Measurements from ENCODE around the gene DOK1. TPM values are rescaled to one million over a fixed set of nuclear protein-coding genes. Genes with fewer than 3 reads are reported as not detected.

The DOK1 gene
- polyA plus RNA-seq, 1 donor (not counting 4 experiments of a cell fraction or from before 2014, with no cell fraction given) = 0.97 TPM

GRCh38 chr2:74526649-74527230, 27.8 kb upstream of the DOK1 start:
- no peak for FAIRE-seq
- H3K79me2 ChIP-seq (ENCODE audit: control insufficient read depth, insufficient read depth, low read length) = peaks cover 36% of the 10 kb centered on the region
- H3K9ac ChIP-seq (ENCODE audit: control insufficient read depth, extremely low read depth, insufficient read depth, low read length) = no peak overlapping the region
- H3K27ac ChIP-seq (ENCODE audit: control insufficient read depth, insufficient read depth, low read length) = no peak overlapping the region
- no peak overlapping the region for H3K4me3 ChIP-seq (ENCODE audit: control insufficient read depth in 2 of 3, extremely low read depth in 1 of 3, insufficient read depth in 2 of 3, low read depth in 1 of 3, low read length in 3 of 3)
- H3K9me3 ChIP-seq (ENCODE audit: control insufficient read depth, low read depth, low read length) = no peaks in the 10 kb centered on the region
- peaks cover 36% of the 10 kb centered on the region for H3K4me1 ChIP-seq (ENCODE audit: control insufficient read depth, extremely low read depth, insufficient read depth, low read length)
- H3K27me3 ChIP-seq (ENCODE audit: control insufficient read depth, extremely low read depth, insufficient read depth, low read length) = no peaks in the 10 kb centered on the region
- H3K4me2 ChIP-seq (ENCODE audit: control insufficient read depth, extremely low read depth, insufficient read depth, low read depth, low read length) = peak overlapping the region; percentile 56
- peaks cover 16 to 33% of the 10 kb centered on the region in 2 experiments for H3K36me3 ChIP-seq (ENCODE audit: control insufficient read depth in 2 of 2, extremely low read depth in 1 of 2, insufficient read depth in 2 of 2, low read length in 2 of 2)
- no peak for DNase-seq (ENCODE audit: low read depth, low spot score)
- no peaks in the 10 kb centered on the region for H3K9me1 ChIP-seq (ENCODE audit: control insufficient read depth, extremely low read depth, insufficient read depth, low read length)
- TF ChIP-seq EZH2 (IDR thresholded peaks at IDR 0.05; ENCODE audit: low read length) = no peak
- no peak for TF ChIP-seq CTCF (optimal IDR thresholded peaks at IDR 0.05 in 1 of 3, IDR thresholded peaks at IDR 0.05 in 1 of 3, conservative IDR thresholded peaks at IDR 0.05 in 1 of 3; ENCODE audit: extremely low read depth in 1 of 3, insufficient read depth in 2 of 3, low read length in 3 of 3)
- no peaks in the 10 kb centered on the region for H4K20me1 ChIP-seq (ENCODE audit: control insufficient read depth, extremely low read depth, insufficient read depth, low read length)
- dilution Hi-C loops (cut with MboI; ENCODE audit: extremely low pct_ligation_motif_present, low sequenced_read_pairs) = no loop called here
- no peak overlapping the region for H2AFZ ChIP-seq (ENCODE audit: control insufficient read depth, low read length)

GRCh38 chr2:74527741-74528140, 26.8 kb upstream of the DOK1 start:
- H4K20me1 ChIP-seq (ENCODE audit: control insufficient read depth, extremely low read depth, insufficient read depth, low read length) = no peaks in the 10 kb centered on the region
- H3K27me3 ChIP-seq (ENCODE audit: control insufficient read depth, extremely low read depth, insufficient read depth, low read length) = no peaks in the 10 kb centered on the region
- dilution Hi-C loops (cut with MboI; ENCODE audit: extremely low pct_ligation_motif_present, low sequenced_read_pairs) = no loop called here
- peak overlapping the region; percentile 75 for H3K4me2 ChIP-seq (ENCODE audit: control insufficient read depth, extremely low read depth, insufficient read depth, low read depth, low read length)
- H3K9ac ChIP-seq (ENCODE audit: control insufficient read depth, extremely low read depth, insufficient read depth, low read length) = no peak overlapping the region
- peaks cover 36% of the 10 kb centered on the region for H3K79me2 ChIP-seq (ENCODE audit: control insufficient read depth, insufficient read depth, low read length)
- H2AFZ ChIP-seq (ENCODE audit: control insufficient read depth, low read length) = no peak overlapping the region
- peaks cover 20 to 35% of the 10 kb centered on the region in 2 experiments for H3K36me3 ChIP-seq (ENCODE audit: control insufficient read depth in 2 of 2, extremely low read depth in 1 of 2, insufficient read depth in 2 of 2, low read length in 2 of 2)
- no peaks in the 10 kb centered on the region for H3K9me3 ChIP-seq (ENCODE audit: control insufficient read depth, low read depth, low read length)
- H3K4me3 ChIP-seq (ENCODE audit: control insufficient read depth in 2 of 3, extremely low read depth in 1 of 3, insufficient read depth in 2 of 3, low read depth in 1 of 3, low read length in 3 of 3) = peak overlapping the region in 1 of 3 experiments; percentile 93
- H3K27ac ChIP-seq (ENCODE audit: control insufficient read depth, insufficient read depth, low read length) = no peak overlapping the region
- DNase-seq (ENCODE audit: low read depth, low spot score) = no peak
- H3K4me1 ChIP-seq (ENCODE audit: control insufficient read depth, extremely low read depth, insufficient read depth, low read length) = peaks cover 36% of the 10 kb centered on the region
- no peak for FAIRE-seq
- no peak for TF ChIP-seq CTCF (optimal IDR thresholded peaks at IDR 0.05 in 1 of 3, IDR thresholded peaks at IDR 0.05 in 1 of 3, conservative IDR thresholded peaks at IDR 0.05 in 1 of 3; ENCODE audit: extremely low read depth in 1 of 3, insufficient read depth in 2 of 3, low read length in 3 of 3)
- no peak for TF ChIP-seq EZH2 (IDR thresholded peaks at IDR 0.05; ENCODE audit: low read length)
- no peaks in the 10 kb centered on the region for H3K9me1 ChIP-seq (ENCODE audit: control insufficient read depth, extremely low read depth, insufficient read depth, low read length)
